SU-DHL-6 (cell line): Measurements from ENCODE around the gene HDAC11.

Source experiments
- CTCF ChIP-seq: fragments of 200-600 bp; sonication (generic); IDR thresholded peaks from one replicate; pipeline ENCODE4 v1.5.1; 2017; ENCODE audit warnings: antibody characterized with exemption, mild to moderate bottlenecking, low read length, moderate library complexity; ENCODE audit not compliant: insufficient read depth, poor library complexity, severe bottlenecking
- EZH2phosphoT487 ChIP-seq: fragments of 200-600 bp; sonication (generic), shearing (Covaris generic); conservative IDR thresholded peaks from 2 replicates; pipeline ENCODE4 v1.6.1; 2018; ENCODE audit warnings: mild to moderate bottlenecking, antibody characterized with exemption, low read length, moderate library complexity, mixed read lengths

DNA sequence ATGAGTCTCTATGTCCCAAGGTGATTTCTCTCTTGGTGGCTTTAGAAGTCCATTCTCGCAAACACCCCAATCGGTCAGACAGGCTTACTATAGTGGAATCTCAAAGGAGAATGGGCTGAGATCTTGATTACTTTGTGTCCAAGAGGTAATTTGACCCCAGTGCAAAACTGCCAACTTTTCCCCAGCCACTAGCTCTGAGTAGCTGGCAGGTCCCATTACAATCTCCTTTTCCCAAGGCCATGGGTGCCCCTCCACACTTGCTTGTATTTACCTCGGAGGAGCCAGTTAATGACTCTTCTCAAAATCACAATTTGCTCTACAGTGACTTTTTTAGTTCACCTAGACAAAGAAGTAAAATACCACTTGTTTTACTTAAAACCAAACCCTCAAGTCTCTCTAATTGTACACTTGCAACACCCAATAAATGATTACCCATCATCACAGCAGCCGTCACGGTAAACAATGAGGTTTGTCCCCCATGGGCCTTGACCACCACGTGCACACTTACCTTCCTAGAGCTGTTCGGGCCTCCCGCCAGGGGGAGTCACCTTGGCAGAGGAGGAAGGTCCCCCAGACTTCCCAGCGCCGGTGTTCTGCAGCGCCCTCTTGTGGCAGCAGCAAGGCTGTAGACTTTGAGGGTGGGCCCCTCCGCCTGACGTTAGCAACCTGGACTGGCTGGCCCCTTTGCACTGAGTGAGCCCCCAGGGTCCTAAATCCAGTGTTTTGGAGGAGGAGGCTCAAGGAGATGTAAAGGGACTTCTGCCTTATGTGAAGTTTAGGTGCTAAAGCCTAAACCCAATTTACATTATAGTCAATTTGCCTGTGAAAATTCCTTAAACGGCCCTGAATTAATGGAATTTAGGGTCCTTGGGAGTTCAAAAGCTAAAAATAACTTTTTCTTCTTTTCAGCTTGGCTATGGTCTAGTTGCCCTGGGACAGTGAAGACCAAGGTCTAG lies 18.7 kb upstream of the HDAC11 start:
- TF ChIP-seq CTCF (peak; percentile 99), EZH2phosphoT487 (no peak)
